Smooth muscle cell (in vitro differentiated cells): ENCODE results near the gene USP22. TPM values are rescaled to one million over a fixed set of nuclear protein-coding genes. Genes with fewer than 3 reads are reported as not detected.

ENCODE experiments used
- DNase-seq: peaks from one replicate; lab custom pipeline; 2025; ENCODE audit not compliant: unreplicated experiment; lab: John Stamatoyannopoulos, UW
- H2AFZ ChIP-seq: fragments of 200-600 bp; sonication (generic); 2 replicates; pipeline ENCODE4 v1.6.0; 2016; ENCODE audit warnings: antibody characterized with exemption, low read depth, mild to moderate bottlenecking
- H3F3A ChIP-seq: fragments of 200-600 bp; sonication (generic); 2 replicates; pipeline ENCODE4 v1.6.0; 2017; ENCODE audit warnings: antibody characterized with exemption, low read depth
- H3K27ac ChIP-seq: fragments of 200-600 bp; sonication (generic); 2 replicates; pipeline ENCODE4 v1.5.1; 2016; ENCODE audit warnings: low read depth, mild to moderate bottlenecking
- H3K27me3 ChIP-seq: fragments of 200-600 bp; sonication (generic); 2 replicates; pipeline ENCODE4 v1.6.1; 2016; ENCODE audit warnings: low read depth, mild to moderate bottlenecking
- H3K36me3 ChIP-seq: fragments of 200-600 bp; sonication (generic); 2 replicates; pipeline ENCODE4 v1.5.1; 2016; ENCODE audit warnings: low read depth
- H3K4me1 ChIP-seq: fragments of 200-600 bp; sonication (generic); 2 replicates; pipeline ENCODE4 v1.5.1; 2016; ENCODE audit warnings: low read depth
- H3K4me2 ChIP-seq: fragments of 200-600 bp; sonication (generic); 2 replicates; pipeline ENCODE4 v1.6.0; 2016; ENCODE audit warnings: mild to moderate bottlenecking
- H3K4me3 ChIP-seq: fragments of 200-600 bp; sonication (generic); 2 replicates; pipeline ENCODE4 v1.5.1; 2016; ENCODE audit warnings: mild to moderate bottlenecking
- H3K79me2 ChIP-seq: fragments of 200-600 bp; sonication (generic); 2 replicates; pipeline ENCODE4 v1.6.0; 2016; ENCODE audit warnings: low read depth, mild to moderate bottlenecking
- H3K9ac ChIP-seq: fragments of 200-600 bp; sonication (generic); 2 replicates; pipeline ENCODE4 v1.6.0; 2016; ENCODE audit warnings: low read depth
- H3K9me3 ChIP-seq: fragments of 200-600 bp; sonication (generic); replicated peaks from 2 replicates; pipeline ENCODE4 v1.5.1; 2016; ENCODE audit warnings: low read depth
- H4K20me1 ChIP-seq: fragments of 200-600 bp; sonication (generic); 2 replicates; pipeline ENCODE4 v1.6.0; 2016; ENCODE audit warnings: low read depth
- WGBS: methylation state at CpG from one replicate; pipeline ENCODE4 v1.1.7; 2016; ENCODE audit warnings: low lambda C conversion rate; 5-methylcytosine and 5-hydroxymethylcytosine counted together
- polyA plus RNA-seq: library from polyadenylated mRNA; unstranded; fragments of >200 nt; fragmentation: Nextera tagmentation; extraction: Ambion mirVana; gene quantifications from 2 replicates; pipeline ENCODE4 v1.2.1, GENCODE V29; 2016
- total RNA-seq: library from RNA; depleted of rRNA; stranded (reverse); fragments of >200 nt; gene quantifications from 2 replicates; pipeline ENCODE4 v1.2.3, GENCODE V29; 2014
- TF ChIP-seq, protein P1 (sequence below): fragments of 200-600 bp; sonication (generic); IDR thresholded peaks from 2 replicates; pipeline ENCODE4 v1.5.1; 2017; ENCODE audit warnings: borderline replicate concordance, mild to moderate bottlenecking, antibody characterized with exemption; ENCODE audit not compliant: insufficient read depth, poor library complexity, severe bottlenecking

The USP22 gene
- total and polyA plus RNA-seq, 2 experiments from 2014 or later, result 79.3 to 151 TPM

DNA sequence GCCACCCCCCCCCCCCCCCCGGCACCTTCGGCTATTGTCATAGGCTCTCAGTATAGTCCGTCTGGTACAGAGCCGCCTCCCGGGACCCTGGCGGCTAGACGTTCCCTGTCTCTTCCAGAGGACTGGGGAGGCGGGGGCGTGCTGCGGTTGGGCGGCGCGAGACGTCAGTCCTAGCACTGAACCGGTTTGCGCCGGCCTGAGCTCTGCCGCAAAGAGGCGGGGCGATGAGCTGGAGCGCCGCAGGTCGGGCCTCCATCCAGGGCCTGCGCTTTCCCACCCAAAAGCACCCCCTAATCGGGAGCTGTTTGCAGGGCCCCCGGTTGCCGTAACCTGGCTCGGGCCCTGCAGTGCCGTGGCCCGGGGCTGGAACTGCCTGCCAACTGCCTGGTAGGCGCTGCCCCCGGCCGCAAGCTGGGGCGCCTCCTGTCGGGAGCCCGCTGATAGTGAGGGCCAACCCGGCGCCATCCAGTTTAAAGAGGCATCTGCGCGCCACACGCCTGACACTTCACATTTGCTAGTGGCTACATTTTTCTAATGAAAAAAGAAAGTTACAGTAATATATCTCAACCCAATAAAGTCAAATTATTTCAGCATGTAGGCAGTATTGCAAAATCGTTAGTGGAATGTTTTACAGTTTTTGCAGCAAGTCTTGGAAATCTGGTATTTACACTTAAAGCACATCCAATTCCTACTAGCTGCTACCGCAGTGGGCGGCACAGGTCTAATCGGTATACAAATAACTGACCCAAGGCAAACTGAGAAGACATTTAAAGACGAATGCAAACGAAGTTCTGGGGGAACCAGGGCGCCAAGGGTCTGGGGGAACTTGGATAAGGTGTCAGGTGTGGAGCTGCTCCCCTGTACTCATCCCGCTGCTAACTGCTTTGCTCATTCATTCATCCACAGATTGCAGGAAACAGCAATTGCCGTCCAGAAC lies 753 bp upstream of the USP22 start:
- WGBS, result 2% methylated on average over 46 of the region's 50 CpGs
- H3K4me1 ChIP-seq, result peaks cover 21% of the 10 kb centered on the region
- peak overlapping the region; percentile 73 for H3K9ac ChIP-seq
- H3K4me3 ChIP-seq, result peak overlapping the region; percentile 52
- peaks cover 9% of the 10 kb centered on the region for H3F3A ChIP-seq
- no peaks in the 10 kb centered on the region for H3K27me3 ChIP-seq
- no peaks in the 10 kb centered on the region for H3K9me3 ChIP-seq
- peaks cover 37% of the 10 kb centered on the region for H4K20me1 ChIP-seq
- H3K36me3 ChIP-seq, result no peaks in the 10 kb centered on the region
- H3K79me2 ChIP-seq, result peaks cover 40% of the 10 kb centered on the region
- TF ChIP-seq, protein P1, sequence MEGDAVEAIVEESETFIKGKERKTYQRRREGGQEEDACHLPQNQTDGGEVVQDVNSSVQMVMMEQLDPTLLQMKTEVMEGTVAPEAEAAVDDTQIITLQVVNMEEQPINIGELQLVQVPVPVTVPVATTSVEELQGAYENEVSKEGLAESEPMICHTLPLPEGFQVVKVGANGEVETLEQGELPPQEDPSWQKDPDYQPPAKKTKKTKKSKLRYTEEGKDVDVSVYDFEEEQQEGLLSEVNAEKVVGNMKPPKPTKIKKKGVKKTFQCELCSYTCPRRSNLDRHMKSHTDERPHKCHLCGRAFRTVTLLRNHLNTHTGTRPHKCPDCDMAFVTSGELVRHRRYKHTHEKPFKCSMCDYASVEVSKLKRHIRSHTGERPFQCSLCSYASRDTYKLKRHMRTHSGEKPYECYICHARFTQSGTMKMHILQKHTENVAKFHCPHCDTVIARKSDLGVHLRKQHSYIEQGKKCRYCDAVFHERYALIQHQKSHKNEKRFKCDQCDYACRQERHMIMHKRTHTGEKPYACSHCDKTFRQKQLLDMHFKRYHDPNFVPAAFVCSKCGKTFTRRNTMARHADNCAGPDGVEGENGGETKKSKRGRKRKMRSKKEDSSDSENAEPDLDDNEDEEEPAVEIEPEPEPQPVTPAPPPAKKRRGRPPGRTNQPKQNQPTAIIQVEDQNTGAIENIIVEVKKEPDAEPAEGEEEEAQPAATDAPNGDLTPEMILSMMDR, result peak; percentile 79
- peak overlapping the region; percentile 6 for H2AFZ ChIP-seq
- peak; percentile 100 for DNase-seq
- peak overlapping the region; percentile 69 for H3K27ac ChIP-seq
- H3K4me2 ChIP-seq, result peak overlapping the region; percentile 81

DNA sequence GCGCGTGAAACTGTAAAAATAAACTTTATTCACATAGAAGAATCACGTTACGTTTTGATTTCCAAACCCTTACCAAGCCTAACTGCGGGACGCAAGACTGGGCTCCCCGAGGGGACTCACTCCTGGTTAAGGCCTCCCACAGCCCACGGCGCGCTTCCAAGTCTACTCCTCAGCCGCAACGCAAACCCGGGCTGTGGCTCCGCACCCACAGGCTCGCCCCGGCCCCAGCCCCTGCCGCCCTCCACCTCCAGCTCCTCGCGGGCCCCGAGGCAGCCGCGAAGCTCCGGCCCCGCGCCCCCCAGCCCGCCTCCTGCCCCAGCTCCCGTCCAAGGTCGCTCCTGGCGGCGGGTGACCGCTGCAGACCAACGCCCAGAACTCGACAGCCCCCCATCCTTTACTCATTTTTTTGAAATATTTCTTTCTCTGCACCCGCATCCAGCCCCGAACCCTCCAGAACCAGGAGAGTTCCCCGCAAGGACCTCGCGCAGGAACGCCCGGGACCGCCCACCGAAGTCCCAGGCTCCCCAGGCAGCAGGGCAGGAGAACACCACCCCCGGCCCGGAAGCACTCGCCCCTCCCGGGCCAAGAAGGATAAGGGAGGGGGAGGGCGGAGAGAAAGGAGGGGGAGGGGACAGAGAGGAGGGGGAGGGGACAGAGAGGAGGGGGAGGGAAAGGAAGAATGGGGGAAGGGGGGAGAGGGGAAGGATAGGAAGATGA lies 912 bp downstream of the USP22 start:
- H4K20me1 ChIP-seq, result peaks cover 53% of the 10 kb centered on the region
- H3K36me3 ChIP-seq, result no peaks in the 10 kb centered on the region

DNA sequence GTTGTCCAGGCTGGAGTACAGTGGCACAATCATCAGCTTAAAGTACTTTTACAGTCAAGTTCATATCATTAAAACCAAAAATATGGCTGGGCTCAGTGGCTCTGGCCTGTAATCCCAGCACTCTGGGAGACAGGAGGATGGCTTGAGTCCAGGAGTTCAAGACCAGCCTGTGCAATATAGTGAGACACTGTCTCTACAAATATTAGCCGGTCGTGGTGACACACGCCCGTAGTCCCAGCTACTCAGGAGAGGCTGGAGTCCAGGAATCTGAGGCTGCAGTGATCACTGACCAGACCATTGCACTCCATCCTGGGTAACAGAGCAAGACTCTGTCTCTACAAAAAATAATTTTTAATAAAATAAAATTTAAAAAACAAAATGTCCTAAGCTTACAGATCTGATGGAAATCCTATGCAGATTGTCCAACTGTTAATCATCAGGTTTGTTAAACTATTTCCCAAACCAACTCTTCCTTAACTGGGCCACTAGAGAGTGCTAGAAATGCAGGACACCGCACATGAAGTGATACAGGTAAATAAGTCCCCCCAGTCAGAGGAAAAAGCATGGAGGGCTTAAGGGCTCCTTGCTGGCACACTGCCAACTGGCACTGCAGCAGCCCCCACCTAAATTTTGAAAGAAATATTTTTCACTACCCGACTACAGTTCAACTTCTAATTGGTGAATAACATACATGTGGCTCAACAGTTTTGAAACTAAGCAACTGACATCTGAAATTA lies 2.8 kb downstream of the USP22 start:
- H3K9ac ChIP-seq, result peak overlapping the region; percentile 99
- H3K27me3 ChIP-seq, result no peaks in the 10 kb centered on the region
- DNase-seq, result no peak
- no peaks in the 10 kb centered on the region for H3K9me3 ChIP-seq
- H3F3A ChIP-seq, result peaks cover 9% of the 10 kb centered on the region
- TF ChIP-seq, protein P1, result peak; percentile 27
- H2AFZ ChIP-seq, result no peak overlapping the region
- peaks cover 72% of the 10 kb centered on the region for H4K20me1 ChIP-seq
- peak overlapping the region; percentile 99 for H3K27ac ChIP-seq
- peaks cover 76% of the 10 kb centered on the region for H3K79me2 ChIP-seq
- H3K4me3 ChIP-seq, result peak overlapping the region; percentile 100
- 46% methylated on average over 6 of the region's 6 CpGs for WGBS
- H3K4me2 ChIP-seq, result peak overlapping the region; percentile 100
- H3K4me1 ChIP-seq, result peaks cover 37% of the 10 kb centered on the region
- H3K36me3 ChIP-seq, result no peaks in the 10 kb centered on the region

More for the DNA sequence above, 912 bp downstream of the USP22 start:
- Histone ChIP-seq H3K9me3 (no peaks in the 10 kb centered on the region), H3K4me3 (peak overlapping the region; percentile 100), H3F3A (peaks cover 9% of the 10 kb centered on the region), H3K79me2 (peaks cover 57% of the 10 kb centered on the region), H3K4me1 (peaks cover 29% of the 10 kb centered on the region), H3K9ac (peak overlapping the region; percentile 99), H3K27me3 (no peaks in the 10 kb centered on the region), H3K27ac (peak overlapping the region; percentile 99), H2AFZ (no peak overlapping the region), H3K4me2 (peak overlapping the region; percentile 100)
- TF ChIP-seq, protein P1, result no peak
- DNase-seq, result peak; percentile 27
- under 1% methylated on average over 26 of the region's 47 CpGs for WGBS
